IPS-18c (cell line): ENCODE data around the gene IRF2BPL.

Experiments
- H3K4me3 ChIP-seq: 2 replicates; pipeline ENCODE4 v1.7.0; 2013; ENCODE audit warnings: low read depth, mild to moderate bottlenecking, low read length, moderate library complexity; ENCODE audit not compliant: insufficient read depth
- H3K9me3 ChIP-seq: one replicate; pipeline ENCODE4 v1.6.1; 2013; ENCODE audit warnings: mild to moderate bottlenecking, low read length, moderate library complexity; ENCODE audit not compliant: control insufficient read depth, insufficient read depth

The IRF2BPL gene

GRCh38 chr14:77059276-77059915, 30.9 kb upstream of the IRF2BPL start:
- Histone ChIP-seq H3K4me3 (no peak overlapping the region), H3K9me3 (no peaks in the 10 kb centered on the region)

DNA sequence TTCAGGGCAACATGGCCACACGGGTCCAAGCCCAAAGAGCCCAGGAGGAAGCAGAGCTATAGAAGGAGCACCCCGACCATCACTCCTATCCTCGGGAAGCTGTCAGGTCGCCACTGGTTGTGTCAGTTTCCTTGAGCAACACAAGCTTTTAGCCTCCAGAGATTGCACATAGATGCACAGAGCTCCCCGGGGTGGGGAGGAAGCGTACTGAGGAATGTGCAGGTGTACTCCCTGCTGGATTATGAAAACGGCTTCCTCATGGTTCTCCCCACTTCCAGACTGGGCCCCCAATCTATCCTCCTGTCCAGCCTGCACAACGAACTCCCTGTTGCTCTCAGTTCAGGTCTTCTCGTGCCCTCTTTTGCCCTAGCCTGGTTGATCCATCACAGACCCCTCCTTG, 30.3 kb upstream of the IRF2BPL start:
- Histone ChIP-seq H3K9me3 (no peaks in the 10 kb centered on the region), H3K4me3 (no peak overlapping the region)

DNA sequence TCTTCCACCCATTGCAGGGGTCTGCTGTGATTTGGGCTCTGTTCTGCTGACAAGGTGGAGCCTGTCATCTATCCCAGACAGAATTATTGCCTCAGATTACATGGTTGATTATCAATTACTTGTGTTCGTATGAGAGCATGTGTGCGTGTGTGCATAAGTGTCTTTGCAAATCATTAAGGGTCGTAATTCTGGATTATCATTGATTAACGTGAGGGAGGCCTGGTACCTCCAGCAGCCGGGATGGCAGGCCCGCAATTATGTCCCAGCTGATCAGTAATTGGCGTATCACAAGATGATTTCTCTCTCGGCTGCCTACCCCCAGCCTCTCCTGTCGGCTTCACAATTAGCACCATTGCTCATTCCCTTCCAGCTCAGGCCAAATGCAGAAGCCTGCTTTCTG, 29.6 kb upstream of the IRF2BPL start:
- H3K4me3 ChIP-seq, result no peak overlapping the region
- no peaks in the 10 kb centered on the region for H3K9me3 ChIP-seq

DNA sequence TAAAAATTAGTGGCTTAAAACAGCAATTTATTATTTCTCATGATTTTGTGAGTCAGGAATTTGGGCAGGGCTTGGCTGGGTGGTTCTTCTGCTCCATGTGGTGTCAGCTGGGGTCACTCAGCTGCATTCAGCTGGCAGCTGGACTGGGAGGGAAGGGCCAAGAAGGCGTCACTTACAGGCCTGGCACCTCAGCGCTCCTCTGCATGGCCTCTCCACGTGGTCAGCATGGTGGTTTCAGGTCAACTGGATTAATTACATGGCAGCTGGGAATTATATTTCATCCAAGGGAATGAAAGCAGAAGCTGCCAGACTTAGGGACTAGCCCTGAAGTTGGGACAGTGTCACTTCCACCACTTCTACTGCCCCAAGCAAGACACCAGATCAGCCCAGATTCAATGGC, 27.5 kb upstream of the IRF2BPL start:
- Histone ChIP-seq H3K9me3 (no peaks in the 10 kb centered on the region), H3K4me3 (no peak overlapping the region)

GRCh38 chr14:77055306-77055705, 26.8 kb upstream of the IRF2BPL start:
- H3K4me3 ChIP-seq, result no peak overlapping the region
- H3K9me3 ChIP-seq, result no peaks in the 10 kb centered on the region

DNA sequence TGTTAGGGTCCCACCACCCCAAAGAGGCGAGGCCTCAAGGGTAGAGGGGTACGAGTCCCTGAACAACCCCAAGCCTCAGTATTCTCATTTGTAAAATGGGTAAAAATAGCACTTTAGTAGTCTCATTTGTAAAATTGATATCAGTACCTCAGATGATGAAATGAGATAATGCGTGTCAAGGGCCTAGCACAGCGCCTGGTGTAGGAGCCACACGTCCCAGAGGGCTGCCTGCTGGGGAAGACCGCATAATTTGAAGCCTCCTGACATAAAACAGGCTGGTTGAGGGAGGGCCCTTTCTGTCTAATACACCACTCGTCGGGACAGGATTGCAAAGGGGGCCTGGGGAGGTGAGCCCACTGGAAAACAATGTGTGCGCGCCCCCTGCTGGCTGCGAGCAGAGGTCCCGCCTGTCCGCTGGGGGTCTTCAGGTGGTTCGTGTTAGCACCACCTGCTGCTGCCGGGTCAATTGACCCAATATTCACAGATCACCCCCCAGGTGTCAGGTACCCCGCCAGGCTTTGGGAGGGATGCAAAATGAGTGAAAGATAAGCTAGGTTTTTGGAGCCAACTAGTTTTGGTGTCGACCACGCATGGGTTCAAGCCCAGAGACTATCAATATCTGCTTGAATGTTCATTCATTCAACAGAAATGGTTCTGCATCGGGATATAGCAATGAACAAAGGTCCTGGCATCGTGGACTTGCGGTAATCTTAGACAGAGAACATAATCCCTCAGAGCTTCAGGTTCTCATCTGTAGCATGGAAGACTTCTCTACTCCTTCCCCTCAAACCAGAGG, 24.7 kb upstream of the IRF2BPL start:
- H3K4me3 ChIP-seq, result no peak overlapping the region
- H3K9me3 ChIP-seq, result no peaks in the 10 kb centered on the region

- no peak overlapping the region for H3K4me3 ChIP-seq
- H3K9me3 ChIP-seq, result no peaks in the 10 kb centered on the region
Observed at GRCh38 chr14:77052281-77053044, 24.0 kb upstream of the IRF2BPL start.

- Histone ChIP-seq H3K4me3 (no peak overlapping the region), H3K9me3 (no peaks in the 10 kb centered on the region)
Observed at GRCh38 chr14:77051116-77051515, 22.6 kb upstream of the IRF2BPL start.

- H3K4me3 ChIP-seq, result no peak overlapping the region
- H3K9me3 ChIP-seq, result no peaks in the 10 kb centered on the region
Observed at GRCh38 chr14:77046721-77047120, 18.2 kb upstream of the IRF2BPL start.

- Histone ChIP-seq H3K9me3 (no peaks in the 10 kb centered on the region), H3K4me3 (no peak overlapping the region)
Observed at GRCh38 chr14:77045238-77046162, 17.0 kb upstream of the IRF2BPL start.

DNA sequence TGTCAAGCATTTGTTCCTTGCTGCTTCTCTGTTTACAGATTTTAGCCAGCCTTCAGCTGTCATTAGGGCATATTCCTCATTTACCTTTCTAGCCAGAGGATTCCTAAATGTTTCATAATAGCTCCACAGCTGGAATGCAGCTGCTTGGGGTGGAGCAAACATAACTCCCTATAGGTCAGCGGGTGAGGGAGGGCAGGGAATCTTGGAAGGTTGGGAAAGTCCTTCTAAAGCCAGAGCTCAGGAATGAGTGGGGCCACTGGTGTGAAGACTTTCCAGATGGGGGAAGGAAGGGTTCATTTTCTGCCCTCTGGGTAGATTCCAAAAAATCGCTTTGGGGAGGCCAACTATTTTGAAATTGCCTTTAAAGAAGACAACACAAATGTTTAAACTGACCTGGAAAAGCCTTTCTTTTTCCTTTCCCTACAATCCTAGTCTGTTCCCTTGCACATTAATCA, 16.3 kb upstream of the IRF2BPL start:
- no peaks in the 10 kb centered on the region for H3K9me3 ChIP-seq
- H3K4me3 ChIP-seq, result no peak overlapping the region

DNA sequence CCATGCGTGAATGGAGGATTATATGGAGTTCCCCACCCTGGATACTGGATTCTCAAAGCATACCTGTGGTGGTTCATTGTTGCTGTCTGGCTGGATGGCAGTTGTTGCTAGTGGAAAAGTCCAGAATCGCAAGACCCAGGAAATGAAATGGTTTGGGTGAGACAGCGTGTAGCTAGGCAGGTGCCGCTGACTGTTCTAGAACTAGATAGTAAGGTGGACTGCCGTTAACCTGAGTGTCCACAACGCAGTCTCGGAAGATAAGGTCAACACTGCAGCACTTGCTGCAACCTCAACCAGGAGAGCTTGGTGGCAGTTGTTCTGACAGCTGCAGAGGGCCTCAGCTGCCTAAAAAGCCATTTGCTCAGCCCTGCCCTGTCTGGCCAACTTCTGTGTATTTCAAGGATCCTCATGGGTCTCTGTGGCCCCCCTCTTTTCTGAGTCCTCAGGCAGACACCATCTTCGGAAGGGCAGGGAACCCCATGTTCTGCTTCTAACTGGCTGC, 15.5 kb upstream of the IRF2BPL start:
- Histone ChIP-seq H3K4me3 (no peak overlapping the region), H3K9me3 (no peaks in the 10 kb centered on the region)

- Histone ChIP-seq H3K9me3 (no peaks in the 10 kb centered on the region), H3K4me3 (no peak overlapping the region)
Observed at GRCh38 chr14:77043177-77043983, 14.9 kb upstream of the IRF2BPL start.

DNA sequence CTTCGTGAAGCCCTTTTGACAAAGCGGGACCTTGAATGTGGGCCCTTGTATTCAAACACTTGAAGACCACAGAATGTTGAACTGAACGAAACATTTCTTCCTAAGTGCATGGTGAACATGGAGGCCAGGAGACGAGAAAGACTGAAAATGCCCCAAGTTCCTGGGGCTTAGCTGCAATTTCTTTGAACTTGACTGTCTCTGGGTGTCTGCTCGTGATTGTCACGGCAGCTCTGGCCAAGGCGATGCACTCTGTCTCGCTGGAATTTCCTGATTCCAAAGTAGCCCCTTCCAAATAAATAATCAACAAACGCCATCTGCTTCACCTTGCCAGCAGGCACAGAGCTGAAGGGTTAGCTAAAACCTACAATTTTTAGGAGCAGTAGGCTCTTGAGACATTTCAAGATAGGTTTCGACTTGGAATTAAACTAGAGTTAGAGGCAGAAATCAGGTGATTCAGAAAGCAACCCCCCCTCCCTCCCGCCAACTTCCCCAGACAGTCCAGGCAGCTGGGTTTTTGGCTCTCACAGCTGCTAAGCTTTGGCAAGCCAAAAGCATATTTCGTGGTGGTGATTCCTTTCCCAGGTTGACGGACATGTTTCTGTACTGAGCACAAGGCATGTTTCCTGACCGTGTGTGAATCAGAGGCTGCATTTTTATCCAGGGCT, 13.5 kb upstream of the IRF2BPL start:
- no peak overlapping the region for H3K4me3 ChIP-seq

DNA sequence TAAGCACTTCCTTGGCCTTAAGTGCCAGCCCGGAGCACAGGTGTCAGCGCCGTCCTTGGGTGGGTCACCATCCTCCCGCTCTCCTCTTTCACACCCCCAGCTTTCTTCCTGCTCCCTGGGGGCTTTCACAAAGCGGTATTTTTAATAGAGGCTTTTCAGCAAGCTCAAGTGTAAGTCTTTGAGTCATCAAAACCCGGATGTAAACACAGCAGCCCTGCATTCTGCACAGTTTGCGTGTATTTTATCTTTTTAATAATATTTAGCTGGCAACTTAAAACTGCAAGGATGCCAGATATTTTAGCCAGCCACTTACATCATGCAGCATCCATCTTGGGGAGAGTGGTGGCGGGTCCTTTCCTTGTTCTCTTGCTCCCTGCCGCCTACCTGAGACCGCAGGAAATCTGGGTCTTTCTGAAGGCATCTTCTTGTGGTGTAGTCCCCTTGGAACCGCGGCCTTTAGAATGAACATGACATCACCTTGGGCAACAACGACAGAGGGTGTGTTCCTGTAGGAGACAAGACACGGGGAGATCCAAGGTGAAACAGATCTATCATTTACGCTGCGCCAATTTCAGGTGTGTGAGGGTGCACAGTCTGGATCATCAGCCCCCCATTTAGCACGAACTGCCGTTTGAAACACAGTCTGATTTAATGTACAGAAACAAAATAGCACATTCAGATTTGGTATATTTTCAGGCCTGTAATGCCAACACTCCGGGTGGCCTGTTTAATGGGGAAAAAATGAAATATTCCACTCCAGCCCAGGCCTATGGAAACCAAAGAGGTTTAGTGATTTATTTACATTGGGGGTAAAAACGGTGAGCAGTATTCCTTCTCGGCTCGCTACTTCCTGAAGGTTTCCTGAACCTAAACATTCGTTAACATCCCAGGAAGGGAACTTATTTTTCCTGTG, 12.5 kb upstream of the IRF2BPL start:
- Histone ChIP-seq H3K9me3 (no peaks in the 10 kb centered on the region), H3K4me3 (peak overlapping the region; percentile 47)

More for the DNA sequence above, 13.5 kb upstream of the IRF2BPL start:
- no peaks in the 10 kb centered on the region for H3K9me3 ChIP-seq
